Mesendoderm (in vitro differentiated cells): Measurements from ENCODE around the gene COL5A2.
A peak's percentile ranks its signal among the peaks of the same experiment; 100 is the strongest.

ENCODE experiments used
- DNase-seq: peaks from one replicate; pipeline ENCODE4 v3.0.0; 2013
- H2AK5ac ChIP-seq: 2 replicates; pipeline ENCODE4 v1.6.1; 2013; ENCODE audit warnings: low read length, inconsistent platforms
- H2BK120ac ChIP-seq: 2 replicates; pipeline ENCODE4 v1.6.1; 2013; ENCODE audit warnings: low read depth, mild to moderate bottlenecking, low read length, moderate library complexity, mixed read lengths
- H2BK15ac ChIP-seq: replicated peaks from 2 replicates; pipeline ENCODE4 v1.6.1; 2013; ENCODE audit warnings: low read depth, mild to moderate bottlenecking, moderate library complexity
- H2BK5ac ChIP-seq: 2 replicates; pipeline ENCODE4 v1.6.1; 2013; ENCODE audit warnings: low read length, inconsistent platforms
- H3K18ac ChIP-seq: 2 replicates; pipeline ENCODE4 v1.6.1; 2013; ENCODE audit warnings: mild to moderate bottlenecking, low read length, mixed read lengths
- H3K23ac ChIP-seq: one replicate; pipeline ENCODE4 v1.6.1; 2013; ENCODE audit warnings: low read length
- H3K27ac ChIP-seq: 2 replicates; pipeline ENCODE4 v1.5.1; 2013; ENCODE audit warnings: low read depth, mild to moderate bottlenecking, inconsistent platforms, low read length, moderate library complexity
- H3K27me3 ChIP-seq: 2 replicates; pipeline ENCODE4 v1.6.1; 2013; ENCODE audit warnings: low read length, control low read depth, mild to moderate bottlenecking, inconsistent platforms; ENCODE audit not compliant: insufficient read depth, poor library complexity
- H3K36me3 ChIP-seq: 2 replicates; pipeline ENCODE4 v1.6.1; 2013; ENCODE audit warnings: low read length, inconsistent platforms; ENCODE audit not compliant: control insufficient read depth, insufficient read depth
- H3K4ac ChIP-seq: one replicate; pipeline ENCODE4 v1.6.1; 2013; ENCODE audit warnings: low read depth, mild to moderate bottlenecking, low read length, moderate library complexity
- H3K4me1 ChIP-seq: 2 replicates; pipeline ENCODE4 v1.6.1; 2013; ENCODE audit warnings: low read depth, low read length, inconsistent platforms; ENCODE audit not compliant: control insufficient read depth
- H3K4me2 ChIP-seq: 2 replicates; pipeline ENCODE4 v1.6.1; 2013; ENCODE audit warnings: low read length
- H3K4me3 ChIP-seq: 2 replicates; pipeline ENCODE4 v1.5.1; 2013; ENCODE audit warnings: mild to moderate bottlenecking, low read length
- H3K56ac ChIP-seq: one replicate; pipeline ENCODE4 v1.6.1; 2013; ENCODE audit warnings: low read length
- H3K79me1 ChIP-seq: 2 replicates; pipeline ENCODE4 v1.6.1; 2013; ENCODE audit warnings: low read length, inconsistent platforms
- H3K79me2 ChIP-seq: 2 replicates; pipeline ENCODE4 v1.6.1; 2013; ENCODE audit warnings: mild to moderate bottlenecking, low read length; ENCODE audit not compliant: control insufficient read depth, insufficient read depth
- H3K9ac ChIP-seq: 2 replicates; pipeline ENCODE4 v1.6.1; 2013; ENCODE audit warnings: low read length, inconsistent platforms
- H4K5ac ChIP-seq: one replicate; pipeline ENCODE4 v1.6.1; 2013; ENCODE audit warnings: low read length
- H4K8ac ChIP-seq: one replicate; pipeline ENCODE4 v1.6.1; 2013; ENCODE audit warnings: low read depth, mild to moderate bottlenecking, control low read depth, low read length, moderate library complexity
- WGBS: extraction: QIAGEN DNeasy Blood & Tissue Kit; methylation state at CpG from one replicate; pipeline ENCODE4 v1.1.7; 2013; ENCODE audit warnings: low lambda C conversion rate, missing lambda C conversion rate; ENCODE audit not compliant: insufficient coverage; ENCODE audit errors: extremely low coverage; 5-methylcytosine and 5-hydroxymethylcytosine counted together

COL5A2 gene

DNA sequence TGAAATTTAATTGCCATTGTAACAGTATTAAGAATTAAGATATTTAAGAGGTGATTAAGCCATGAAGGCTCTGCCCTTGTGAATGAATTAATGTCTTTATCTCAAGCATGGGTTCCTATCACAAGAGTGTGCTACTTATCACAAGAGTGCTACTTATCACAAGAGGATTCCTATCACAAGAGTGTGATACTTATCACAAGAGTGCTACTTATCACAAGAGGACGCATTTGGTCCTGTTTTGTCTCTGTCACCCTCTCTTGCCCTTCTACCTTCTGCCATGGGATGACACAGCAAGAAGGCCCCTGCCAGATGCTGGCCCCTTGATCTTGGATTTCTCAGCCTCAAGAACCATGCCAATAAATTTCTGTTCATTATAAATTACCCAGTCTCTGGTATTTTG, 13.2 kb upstream of the COL5A2 start:
- Histone ChIP-seq H4K5ac (no peak overlapping the region), H3K4me3 (no peak overlapping the region), H3K79me2 (no peaks in the 10 kb centered on the region), H2BK5ac (no peak overlapping the region), H3K79me1 (no peaks in the 10 kb centered on the region), H2BK120ac (no peak overlapping the region), H4K8ac (no peak overlapping the region), H3K27me3 (no peaks in the 10 kb centered on the region), H3K18ac (no peak overlapping the region), H3K4ac (no peak overlapping the region), H3K36me3 (no peaks in the 10 kb centered on the region), H2AK5ac (no peak overlapping the region), H3K27ac (no peak overlapping the region), H3K23ac (no peak overlapping the region), H3K9ac (no peak overlapping the region), H3K56ac (no peak overlapping the region), H3K4me1 (no peaks in the 10 kb centered on the region), H2BK15ac (no peak overlapping the region), H3K4me2 (no peak overlapping the region)
- WGBS, result no CpG with 5 or more reads among the region's 1 CpG
- DNase-seq, result peak; percentile 89

DNA sequence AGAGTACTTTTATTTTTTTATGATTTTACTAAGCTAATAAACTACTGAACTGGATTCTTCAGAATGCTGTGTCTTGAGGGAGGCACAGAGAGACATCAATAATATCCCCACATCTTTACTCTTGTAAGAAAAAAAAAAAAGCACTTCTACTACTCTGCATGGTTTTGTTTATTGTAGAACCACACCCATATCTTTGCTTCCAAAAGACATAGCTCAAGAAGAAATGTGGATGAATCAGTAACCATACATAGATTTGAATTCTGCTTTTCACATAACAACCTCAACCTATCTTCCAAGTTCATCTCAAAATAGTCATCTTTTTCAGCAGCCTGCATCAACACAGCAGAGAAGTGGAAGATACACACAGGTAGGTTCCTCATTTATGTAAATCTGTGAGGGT, 12.2 kb upstream of the COL5A2 start:
- no peak overlapping the region for H4K8ac ChIP-seq
- H3K4me1 ChIP-seq, result no peaks in the 10 kb centered on the region
- no peak overlapping the region for H3K9ac ChIP-seq
- H3K4me3 ChIP-seq, result no peak overlapping the region
- no peaks in the 10 kb centered on the region for H3K27me3 ChIP-seq
- H3K4me2 ChIP-seq, result no peak overlapping the region
- H3K79me2 ChIP-seq, result no peaks in the 10 kb centered on the region
- no peak overlapping the region for H2BK5ac ChIP-seq
- no peaks in the 10 kb centered on the region for H3K79me1 ChIP-seq
- H3K4ac ChIP-seq, result no peak overlapping the region
- H2BK120ac ChIP-seq, result no peak overlapping the region
- H3K18ac ChIP-seq, result no peak overlapping the region
- H3K23ac ChIP-seq, result no peak overlapping the region
- H4K5ac ChIP-seq, result no peak overlapping the region
- no peaks in the 10 kb centered on the region for H3K36me3 ChIP-seq
- no peak overlapping the region for H3K56ac ChIP-seq
- H2AK5ac ChIP-seq, result no peak overlapping the region
- no peak overlapping the region for H3K27ac ChIP-seq
- no peak overlapping the region for H2BK15ac ChIP-seq
- no peak for DNase-seq

DNA sequence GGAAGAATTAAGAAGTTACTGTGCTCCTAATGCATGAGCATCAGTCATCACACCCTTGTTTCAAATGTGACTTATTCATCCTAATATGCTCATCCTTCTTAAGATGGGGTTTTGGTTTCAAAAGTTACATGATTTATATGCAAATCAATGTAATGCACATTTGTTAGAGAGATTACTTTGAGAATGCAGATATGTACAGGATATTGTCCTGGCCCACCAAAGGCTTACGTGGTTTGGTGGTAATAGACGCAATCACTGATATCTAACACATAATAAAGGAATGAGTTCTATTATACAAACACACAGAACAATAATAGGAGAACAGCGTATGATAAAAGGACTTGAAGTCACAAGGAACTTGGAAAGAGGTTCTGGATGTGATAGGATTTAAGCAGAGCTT, 11.1 kb upstream of the COL5A2 start:
- Histone ChIP-seq H2BK120ac (no peak overlapping the region), H3K36me3 (no peaks in the 10 kb centered on the region), H3K79me2 (no peaks in the 10 kb centered on the region), H3K4me2 (no peak overlapping the region), H3K4ac (no peak overlapping the region), H3K23ac (no peak overlapping the region), H4K5ac (no peak overlapping the region), H4K8ac (no peak overlapping the region), H2AK5ac (no peak overlapping the region), H3K4me1 (no peaks in the 10 kb centered on the region), H3K18ac (no peak overlapping the region), H3K4me3 (no peak overlapping the region), H3K56ac (no peak overlapping the region), H3K27ac (no peak overlapping the region), H3K79me1 (no peaks in the 10 kb centered on the region), H2BK15ac (peak overlapping the region; percentile 92), H3K9ac (no peak overlapping the region), H3K27me3 (no peaks in the 10 kb centered on the region), H2BK5ac (no peak overlapping the region)
- WGBS, result no CpG with 5 or more reads among the region's 3 CpGs
- DNase-seq, result no peak

DNA sequence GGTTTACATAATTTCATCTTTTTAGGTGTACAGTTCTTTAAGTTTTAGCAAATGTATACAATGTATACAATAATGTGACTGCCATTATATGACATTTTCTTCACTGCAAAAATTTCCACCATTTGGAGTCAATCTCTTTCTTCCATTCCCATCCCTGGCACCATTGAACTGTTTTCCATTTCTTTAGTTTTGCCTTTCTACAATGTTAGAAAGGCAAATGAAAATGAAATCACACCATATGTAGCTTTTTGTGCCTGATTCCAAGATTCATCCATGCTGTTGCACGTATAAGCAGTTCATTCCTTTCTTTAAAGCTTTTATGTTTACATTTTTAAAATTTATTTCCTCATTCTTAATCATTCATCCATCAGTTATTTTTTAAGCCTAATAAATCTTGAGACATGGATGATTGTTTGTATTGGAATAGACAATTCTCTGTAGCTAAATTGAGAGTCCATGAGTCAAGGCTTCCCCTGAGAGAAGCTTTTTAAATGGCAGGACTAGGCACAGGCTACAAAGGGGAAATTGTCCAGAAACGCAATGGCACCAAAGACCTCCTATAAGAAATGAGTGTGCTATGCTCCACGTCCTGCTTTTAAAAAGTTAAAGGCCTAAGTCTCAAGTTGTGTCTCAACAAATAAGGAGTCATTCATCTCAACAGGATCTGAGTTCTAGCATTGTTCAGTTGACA, 8.7 kb upstream of the COL5A2 start:
- no peaks in the 10 kb centered on the region for H3K79me1 ChIP-seq
- H2BK15ac ChIP-seq, result peak overlapping the region; percentile 88
- no peak overlapping the region for H3K23ac ChIP-seq
- H2AK5ac ChIP-seq, result no peak overlapping the region
- no peak overlapping the region for H3K4me3 ChIP-seq
- H3K18ac ChIP-seq, result no peak overlapping the region
- H3K56ac ChIP-seq, result no peak overlapping the region
- no peaks in the 10 kb centered on the region for H3K4me1 ChIP-seq
- DNase-seq, result no peak
- no peak overlapping the region for H2BK5ac ChIP-seq
- H3K4ac ChIP-seq, result no peak overlapping the region
- no peaks in the 10 kb centered on the region for H3K27me3 ChIP-seq
- no peaks in the 10 kb centered on the region for H3K79me2 ChIP-seq
- H3K9ac ChIP-seq, result no peak overlapping the region
- H3K36me3 ChIP-seq, result no peaks in the 10 kb centered on the region
- no peak overlapping the region for H3K4me2 ChIP-seq
- no peak overlapping the region for H4K5ac ChIP-seq
- H2BK120ac ChIP-seq, result no peak overlapping the region
- WGBS, result no CpG with 5 or more reads among the region's 3 CpGs
- no peak overlapping the region for H4K8ac ChIP-seq
- no peak overlapping the region for H3K27ac ChIP-seq

DNA sequence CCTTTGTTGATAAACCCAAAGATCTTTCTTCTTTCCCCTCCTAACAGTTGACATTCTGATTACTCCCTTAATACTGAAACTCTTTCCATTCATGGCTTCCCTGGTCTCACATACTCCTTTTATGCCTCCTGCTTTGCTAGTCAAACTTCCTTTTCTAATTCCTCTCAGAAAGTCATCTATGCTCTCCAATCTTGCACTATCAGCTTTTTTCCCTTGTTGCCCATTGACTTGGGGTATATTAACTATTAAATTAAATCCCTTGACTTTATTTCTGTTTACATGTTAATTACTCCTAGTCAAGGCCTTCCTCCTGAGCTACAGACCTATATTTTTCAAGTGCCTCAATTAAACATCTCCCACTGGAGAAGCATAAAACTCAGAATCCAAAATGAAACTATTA, 3.6 kb upstream of the COL5A2 start:
- H3K27ac ChIP-seq, result no peak overlapping the region
- peaks cover 10% of the 10 kb centered on the region for H3K79me2 ChIP-seq
- H3K79me1 ChIP-seq, result no peaks in the 10 kb centered on the region
- H3K9ac ChIP-seq, result no peak overlapping the region
- no peak overlapping the region for H3K18ac ChIP-seq
- peak overlapping the region; percentile 8 for H2BK15ac ChIP-seq
- no peak overlapping the region for H2BK5ac ChIP-seq
- DNase-seq, result no peak
- no peak overlapping the region for H2BK120ac ChIP-seq
- H3K23ac ChIP-seq, result no peak overlapping the region
- H3K27me3 ChIP-seq, result no peaks in the 10 kb centered on the region
- no peak overlapping the region for H3K4me3 ChIP-seq
- no peak overlapping the region for H2AK5ac ChIP-seq
- H3K36me3 ChIP-seq, result no peaks in the 10 kb centered on the region
- no peak overlapping the region for H4K8ac ChIP-seq
- H3K56ac ChIP-seq, result no peak overlapping the region
- H3K4me1 ChIP-seq, result peaks cover 2% of the 10 kb centered on the region
- H4K5ac ChIP-seq, result no peak overlapping the region
- no peak overlapping the region for H3K4me2 ChIP-seq
- no peak overlapping the region for H3K4ac ChIP-seq

DNA sequence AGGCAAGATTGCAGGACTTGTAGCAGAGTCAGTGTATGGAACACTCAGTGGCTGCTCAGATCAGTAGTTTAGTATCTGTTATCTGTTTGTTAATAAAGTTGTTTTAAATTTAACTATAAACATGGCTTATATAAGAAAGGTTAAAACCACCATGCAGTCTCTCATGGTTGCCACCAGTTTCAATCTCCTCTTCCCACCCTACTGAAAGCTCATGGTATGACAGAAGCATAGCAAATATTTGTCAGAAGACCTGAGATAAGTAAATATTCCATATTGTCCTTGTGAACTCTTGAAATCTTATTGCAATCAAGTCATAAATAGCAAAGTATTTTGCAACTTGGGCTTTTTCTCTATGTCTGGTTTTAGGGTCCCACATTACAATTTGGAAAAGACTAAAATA, 2.1 kb upstream of the COL5A2 start:
- Histone ChIP-seq H3K4me3 (no peak overlapping the region), H2AK5ac (no peak overlapping the region), H2BK120ac (no peak overlapping the region), H2BK15ac (no peak overlapping the region), H3K79me1 (no peaks in the 10 kb centered on the region), H3K27me3 (no peaks in the 10 kb centered on the region), H3K4me2 (no peak overlapping the region), H3K9ac (no peak overlapping the region), H3K4ac (no peak overlapping the region), H4K5ac (no peak overlapping the region), H3K27ac (no peak overlapping the region), H3K56ac (no peak overlapping the region), H3K4me1 (peaks cover 2% of the 10 kb centered on the region), H2BK5ac (no peak overlapping the region), H3K23ac (no peak overlapping the region), H3K18ac (peak overlapping the region; percentile 97), H3K79me2 (peaks cover 12% of the 10 kb centered on the region), H3K36me3 (no peaks in the 10 kb centered on the region), H4K8ac (no peak overlapping the region)
- no peak for DNase-seq
